T-helper 22 cell (primary cell): ENCODE measurements around the gene DGKI.

Experiments
- DNase-seq: peaks from one replicate; pipeline ENCODE4 v3.0.0-alpha.2; 2020; ENCODE audit warnings: low read depth

Gene DGKI

GRCh38 chr7:137407078-137407477 lies 439.7 kb downstream of the DGKI start:
- DNase-seq, result no peak

- no peak for DNase-seq
These were observed 442.0 kb downstream of the DGKI start for GRCh38 chr7:137404660-137405317.

- no peak for DNase-seq
These were observed 443.4 kb downstream of the DGKI start for GRCh38 chr7:137403353-137403695.

- DNase-seq, result no peak
These were observed 444.0 kb downstream of the DGKI start for GRCh38 chr7:137402536-137403352.

- DNase-seq, result no peak
These were observed 446.6 kb downstream of the DGKI start for GRCh38 chr7:137399827-137400823.

GRCh38 chr7:137396051-137396450 lies 450.7 kb downstream of the DGKI start:
- no peak for DNase-seq

- no peak for DNase-seq
These were observed 451.4 kb downstream of the DGKI start for GRCh38 chr7:137395420-137395819.

GRCh38 chr7:137393570-137393969 lies 453.2 kb downstream of the DGKI start:
- no peak for DNase-seq

- no peak for DNase-seq
These were observed 456.7 kb downstream of the DGKI start for GRCh38 chr7:137390076-137390475.

GRCh38 chr7:137388916-137389315 lies 457.9 kb downstream of the DGKI start:
- DNase-seq, result no peak

- DNase-seq, result no peak
These were observed 459.8 kb downstream of the DGKI start for GRCh38 chr7:137386966-137387365.

- DNase-seq, result no peak
These were observed 465.7 kb downstream of the DGKI start for GRCh38 chr7:137381045-137381444.

- DNase-seq, result no peak
These were observed 473.3 kb downstream of the DGKI start for GRCh38 chr7:137373507-137373906.

- DNase-seq, result no peak
These were observed 475.2 kb downstream of the DGKI start for GRCh38 chr7:137371616-137372015.

GRCh38 chr7:137366995-137367394 lies 479.8 kb downstream of the DGKI start:
- DNase-seq, result no peak

GRCh38 chr7:137363683-137364082 lies 483.1 kb downstream of the DGKI start:
- DNase-seq, result no peak

GRCh38 chr7:137360087-137360679 lies 486.6 kb downstream of the DGKI start:
- no peak for DNase-seq

GRCh38 chr7:137354961-137355360 lies 491.8 kb downstream of the DGKI start:
- DNase-seq, result no peak

GRCh38 chr7:137354396-137354795 lies 492.4 kb downstream of the DGKI start:
- DNase-seq, result no peak

GRCh38 chr7:137351941-137352340 lies 494.8 kb downstream of the DGKI start:
- no peak for DNase-seq

GRCh38 chr7:137345799-137346449 lies 500.9 kb downstream of the DGKI start:
- DNase-seq, result no peak
